PC-3 (cell line): Measurements from ENCODE around the gene KCNH4. TPM values are rescaled to one million over a fixed set of nuclear protein-coding genes. Genes with fewer than 3 reads are reported as not detected.
"Not testable (repeated sequence)": the region's sequence is repeated elsewhere in the genome, so short reads cannot be mapped to it uniquely, and the experiment has no call there.

Experiments
- ATAC-seq: fragments of 200-7000 bp; cut with Tn5 transposase; 2 replicates; pipeline ENCODE4 v1.9.1; 2020; ENCODE audit warnings: mild to moderate bottlenecking, moderate library complexity
- BruUV-seq: library from RNA; stranded (reverse); fragments of 400-500 nt; replicated peaks from 2 replicates; lab custom pipeline; 2021; lab: Mats Ljungman, UMichigan
- CTCF ChIA-PET: fragments of 300-600 bp; sonication (Branson Sonifier 250); formaldehyde crosslinking; loops from one replicate; lab custom pipeline; 2022; ENCODE audit warnings: antibody characterized with exemption; lab: Charles Lee
- POLR2A ChIA-PET: fragments of 300-600 bp; sonication (Branson Sonifier 250); formaldehyde crosslinking; loops from one replicate; lab custom pipeline; 2022; ENCODE audit warnings: antibody characterized with exemption; ENCODE audit not compliant: unreplicated experiment; lab: Charles Lee
- DNase-seq: peaks from one replicate; pipeline ENCODE4 v3.0.0-alpha.2; 2015
- H2AFZ ChIP-seq: fragments of 300-600 bp; sonication (generic); 2 replicates; pipeline ENCODE4 v1.6.0; 2016; ENCODE audit warnings: antibody characterized with exemption, low read length
- H3F3A ChIP-seq: fragments of 300-600 bp; sonication (generic); one replicate; pipeline ENCODE4 v1.6.0; 2017; ENCODE audit warnings: antibody characterized with exemption, low read length, control low read depth, mild to moderate bottlenecking; ENCODE audit not compliant: unreplicated experiment
- H3K27ac ChIP-seq: fragments of 300-600 bp; sonication (generic); 2 replicates; pipeline ENCODE4 v1.5.1; 2016; ENCODE audit warnings: mild to moderate bottlenecking, low read length
- H3K27me3 ChIP-seq: fragments of 300-600 bp; sonication (generic); 2 replicates; pipeline ENCODE4 v1.6.1; 2016; ENCODE audit warnings: low read length, mixed read lengths
- H3K36me3 ChIP-seq: fragments of 300-600 bp; sonication (generic); 2 replicates; pipeline ENCODE4 v1.6.1; 2016; ENCODE audit warnings: low read depth, mixed run types, low read length, mixed read lengths
- H3K4me1 ChIP-seq: fragments of 300-600 bp; sonication (generic); 2 replicates; pipeline ENCODE4 v1.5.1; 2016; ENCODE audit warnings: low read length; ENCODE audit not compliant: insufficient read depth
- H3K4me2 ChIP-seq: fragments of 300-600 bp; sonication (generic); 2 replicates; pipeline ENCODE4 v1.6.0; 2016; ENCODE audit warnings: low read length
- H3K4me3 ChIP-seq: fragments of 300-600 bp; sonication (generic); 2 replicates; pipeline ENCODE4 v1.5.1; 2016; ENCODE audit warnings: mild to moderate bottlenecking, low read length, mixed read lengths
- H3K79me2 ChIP-seq: fragments of 300-600 bp; sonication (generic); 2 replicates; pipeline ENCODE4 v1.6.1; 2017; ENCODE audit warnings: low read length, mixed read lengths
- H3K9ac ChIP-seq: fragments of 300-600 bp; sonication (generic); 2 replicates; pipeline ENCODE4 v1.6.0; 2016; ENCODE audit warnings: mild to moderate bottlenecking, low read length
- H3K9me2 ChIP-seq: fragments of 300-600 bp; sonication (generic); replicated peaks from 2 replicates; pipeline ENCODE4 v1.6.1; 2016; ENCODE audit warnings: mixed run types, low read length, mixed read lengths
- H3K9me3 ChIP-seq: fragments of 300-600 bp; sonication (generic); 2 replicates; pipeline ENCODE4 v1.6.1; 2016; ENCODE audit warnings: low read length, mixed read lengths
- H4K20me1 ChIP-seq: fragments of 300-600 bp; sonication (generic); 2 replicates; pipeline ENCODE4 v1.6.1; 2016; ENCODE audit warnings: low read length, mixed read lengths
- CTCF ChIP-seq: fragments of 300-600 bp; sonication (generic); conservative IDR thresholded peaks from 2 replicates; pipeline ENCODE4 v1.5.1; 2017; ENCODE audit warnings: antibody characterized with exemption, low read depth, mild to moderate bottlenecking, low read length
- EZH2 ChIP-seq: fragments of 300-600 bp; sonication (generic); IDR thresholded peaks from one replicate; pipeline ENCODE4 v1.6.1; 2017; ENCODE audit warnings: antibody characterized with exemption, mild to moderate bottlenecking, low read length; ENCODE audit not compliant: unreplicated experiment
- EZH2phosphoT487 ChIP-seq: fragments of 300-600 bp; sonication (generic); IDR thresholded peaks from 2 replicates; pipeline ENCODE4 v1.6.1; 2018; ENCODE audit warnings: mild to moderate bottlenecking, antibody characterized with exemption, low read length, borderline replicate concordance
- intact Hi-C: fragments of 100-400 bp; cut with micrococcal nuclease; formaldehyde crosslinking; loops from 2 replicates; pipeline ENCODE4 v1.9.0; 2023
- total RNA-seq: library from RNA; depleted of rRNA; stranded (reverse); fragments of >200 nt; gene quantifications from 2 replicates; pipeline ENCODE4 v1.2.3, GENCODE V29; 2014

KCNH4 gene
- total RNA-seq, 1 experiment from 2014 or later = not detected

GRCh38 chr17:42142371-42142896 is 38.5 kb downstream of the KCNH4 start:
- Histone ChIP-seq H3K4me1 (no peaks in the 10 kb centered on the region), H3K4me3 (no peak overlapping the region), H3K27ac (no peak overlapping the region), H2AFZ (no peak overlapping the region), H3K9me3 (no peaks in the 10 kb centered on the region), H3K36me3 (no peaks in the 10 kb centered on the region), H3F3A (no peaks in the 10 kb centered on the region), H3K9ac (no peak overlapping the region), H3K9me2 (no peaks in the 10 kb centered on the region), H3K4me2 (no peak overlapping the region), H3K79me2 (no peaks in the 10 kb centered on the region), H4K20me1 (no peaks in the 10 kb centered on the region), H3K27me3 (no peaks in the 10 kb centered on the region)
- BruUV-seq = no TSS peak
- POLR2A ChIA-PET = no interaction called here
- intact Hi-C loops = no loop called here
- ATAC-seq = no peak
- CTCF ChIA-PET = no interaction called here
- no peak for DNase-seq
- TF ChIP-seq EZH2phosphoT487 (no peak), EZH2 (no peak), CTCF (no peak)

- intact Hi-C loops = no loop called here
- Histone ChIP-seq H3K9ac (no peak overlapping the region), H4K20me1 (no peaks in the 10 kb centered on the region), H3F3A (no peaks in the 10 kb centered on the region), H3K27ac (no peak overlapping the region), H3K9me3 (no peaks in the 10 kb centered on the region), H3K9me2 (no peaks in the 10 kb centered on the region), H3K36me3 (no peaks in the 10 kb centered on the region), H3K4me2 (no peak overlapping the region), H3K4me3 (no peak overlapping the region), H2AFZ (no peak overlapping the region), H3K27me3 (no peaks in the 10 kb centered on the region), H3K79me2 (no peaks in the 10 kb centered on the region), H3K4me1 (no peaks in the 10 kb centered on the region)
- CTCF ChIA-PET = no interaction called here
- no peak for ATAC-seq
- no TSS peak for BruUV-seq
- POLR2A ChIA-PET = no interaction called here
- DNase-seq = no peak
- TF ChIP-seq CTCF = no peak
- no peak for TF ChIP-seq EZH2phosphoT487
- no peak for TF ChIP-seq EZH2
These were observed 39.6 kb downstream of the KCNH4 start for GRCh38 chr17:42141382-42141781.

GRCh38 chr17:42140690-42141089 is 40.3 kb downstream of the KCNH4 start:
- BruUV-seq, ATAC-seq, H3K9me2 ChIP-seq, H3K36me3 ChIP-seq, H3K4me1 ChIP-seq, H4K20me1 ChIP-seq, H3K79me2 ChIP-seq, H3K9me3 ChIP-seq, intact Hi-C loops, CTCF ChIA-PET, H3K4me3 ChIP-seq, H2AFZ ChIP-seq, POLR2A ChIA-PET, H3F3A ChIP-seq, H3K27me3 ChIP-seq, H3K4me2 ChIP-seq, H3K27ac ChIP-seq, DNase-seq, H3K9ac ChIP-seq: not testable (repeated sequence)
